Measurements from ENCODE around the gene CNOT4.
"Not testable (repeated sequence)": the region's sequence is repeated elsewhere in the genome, so short reads cannot be mapped to it uniquely, and the experiment has no call there.

CNOT4 gene

GRCh38 chr7:135359615-135360014, 150.3 kb downstream of the CNOT4 start:
- no peak for TF ChIP-seq CTCF (IDR thresholded peaks at IDR 0.05; ENCODE audit: low read depth, low read length)
- no peak overlapping the region for H3K4me3 ChIP-seq (ENCODE audit: low read depth, low read length)

- H3K4me3 ChIP-seq (ENCODE audit: low read depth, low read length) = no peak overlapping the region
- TF ChIP-seq CTCF (IDR thresholded peaks at IDR 0.05; ENCODE audit: low read depth, low read length) = no peak
Observed at GRCh38 chr7:135355377-135356048, 154.4 kb downstream of the CNOT4 start.

- no peak overlapping the region for H3K4me3 ChIP-seq (ENCODE audit: low read depth, low read length)
- no peak for TF ChIP-seq CTCF (IDR thresholded peaks at IDR 0.05; ENCODE audit: low read depth, low read length)
Observed at GRCh38 chr7:135353832-135354231, 156.1 kb downstream of the CNOT4 start.

- no peak for TF ChIP-seq CTCF (IDR thresholded peaks at IDR 0.05; ENCODE audit: low read depth, low read length)
- no peak overlapping the region for H3K4me3 ChIP-seq (ENCODE audit: low read depth, low read length)
Observed at GRCh38 chr7:135352285-135352684, 157.6 kb downstream of the CNOT4 start.

GRCh38 chr7:135351070-135351469, 158.8 kb downstream of the CNOT4 start:
- not testable (repeated sequence) for H3K4me3 ChIP-seq (ENCODE audit: low read depth, low read length)

GRCh38 chr7:135349746-135350145, 160.2 kb downstream of the CNOT4 start:
- H3K4me3 ChIP-seq (ENCODE audit: low read depth, low read length) = no peak overlapping the region
- no peak for TF ChIP-seq CTCF (IDR thresholded peaks at IDR 0.05; ENCODE audit: low read depth, low read length)

GRCh38 chr7:135348493-135348892, 161.4 kb downstream of the CNOT4 start:
- TF ChIP-seq CTCF (IDR thresholded peaks at IDR 0.05; ENCODE audit: low read depth, low read length) = no peak

GRCh38 chr7:135343361-135343760, 166.5 kb downstream of the CNOT4 start:
- TF ChIP-seq CTCF (IDR thresholded peaks at IDR 0.05; ENCODE audit: low read depth, low read length) = no peak
- H3K4me3 ChIP-seq (ENCODE audit: low read depth, low read length) = no peak overlapping the region

More at GRCh38 chr7:135348493-135348892, 161.4 kb downstream of the CNOT4 start:
- no peak overlapping the region for H3K4me3 ChIP-seq (ENCODE audit: low read depth, low read length)
